Limb (tissue), 2 donors: ENCODE results near the gene PPP6R3.
A peak's percentile ranks its signal among the peaks of the same experiment; 100 is the strongest.

ENCODE experiments used
- DNase-seq, 2 donors: peaks; one replicate each; pipeline ENCODE4 v3.0.0-alpha.2; 2016; ENCODE audit errors: extremely low spot score in 2 of 2

Gene PPP6R3

DNA sequence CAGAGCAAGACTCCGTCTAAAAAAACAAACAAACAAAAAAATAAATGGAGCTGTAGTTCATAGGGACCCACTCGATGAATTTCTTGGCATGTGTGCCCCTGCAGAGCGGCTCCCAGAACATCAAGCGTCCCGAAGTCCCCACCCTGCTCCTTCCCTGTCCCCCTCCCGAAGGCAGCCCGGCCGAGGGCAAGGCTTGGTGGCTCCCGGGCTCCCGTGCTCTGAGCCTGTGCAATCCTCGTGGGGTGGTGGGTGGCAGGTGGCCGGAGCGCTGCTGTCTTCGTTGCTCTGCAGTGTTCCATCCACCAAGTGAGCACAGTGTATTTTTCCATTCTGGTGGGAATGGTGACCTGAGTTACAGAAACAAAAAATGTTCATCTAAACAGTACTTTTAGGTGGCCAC is 190.2 kb downstream of the PPP6R3 start:
- no peak for DNase-seq

- DNase-seq, result no peak
Measured at GRCh38 chr11:68651208-68651984, 190.8 kb downstream of the PPP6R3 start.

DNA sequence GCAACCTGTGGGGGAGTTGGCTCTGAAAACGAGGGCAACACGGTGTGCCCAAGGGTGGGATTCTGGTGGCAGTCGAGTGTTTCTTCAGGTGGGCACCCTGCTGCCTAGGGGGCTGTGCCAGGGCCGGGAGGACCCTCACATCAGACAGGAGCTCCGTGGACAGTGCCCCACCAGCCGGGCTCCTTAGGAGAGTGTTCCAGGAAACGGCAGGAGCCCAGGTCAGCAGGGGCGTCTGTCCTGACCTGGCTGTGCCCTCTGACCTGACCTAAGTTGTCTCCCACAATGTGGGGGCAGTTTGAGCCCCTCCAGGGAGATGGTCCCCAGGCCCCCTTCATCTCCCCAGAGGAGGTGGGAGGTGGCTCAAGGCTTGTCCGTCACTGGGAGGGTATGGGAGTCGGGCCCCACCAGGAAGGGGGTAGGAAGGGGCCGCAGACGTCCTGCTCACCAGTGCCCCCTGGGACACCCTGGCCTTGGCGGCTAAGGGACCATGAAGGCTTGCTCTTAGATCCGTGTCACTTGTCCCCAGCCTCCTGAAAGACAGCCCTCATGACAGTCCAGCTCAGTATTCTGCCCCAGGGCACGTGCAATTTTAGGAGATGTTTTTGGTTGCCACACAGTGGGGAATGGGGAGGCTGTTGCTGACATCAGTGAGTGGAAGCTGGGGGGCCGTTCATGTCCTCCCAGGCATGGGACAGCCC is 191.6 kb downstream of the PPP6R3 start:
- no peak for DNase-seq

DNA sequence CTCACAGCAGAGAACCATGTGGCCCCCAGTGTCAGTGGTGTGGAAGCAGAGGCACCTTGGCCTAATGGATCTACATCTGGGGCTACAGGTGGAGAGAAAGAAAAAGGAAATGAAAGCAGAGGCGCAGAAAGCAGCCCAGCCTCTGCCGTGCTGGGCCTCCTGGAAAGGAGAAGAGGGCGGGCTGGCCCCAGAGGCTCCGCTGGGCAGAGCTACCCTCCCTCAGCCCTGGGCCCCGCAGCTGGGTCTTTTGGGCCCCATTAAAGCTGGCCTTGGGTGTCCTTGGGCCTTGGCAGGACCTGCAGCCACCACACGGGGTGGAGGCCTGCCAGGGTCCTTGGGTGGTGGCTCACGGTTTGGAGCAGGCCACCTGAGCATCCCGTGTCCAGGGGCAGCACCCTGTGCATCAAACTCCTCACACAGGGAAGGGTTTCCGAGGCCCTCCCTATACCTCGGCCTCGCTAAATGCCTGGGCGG is 192.2 kb downstream of the PPP6R3 start:
- DNase-seq, result no peak

GRCh38 chr11:68653486-68654430 is 193.2 kb downstream of the PPP6R3 start:
- no peak for DNase-seq

- DNase-seq, result no peak
Measured at GRCh38 chr11:68654978-68655377, 194.4 kb downstream of the PPP6R3 start.

- DNase-seq, result no peak
Measured at GRCh38 chr11:68655406-68655805, 194.9 kb downstream of the PPP6R3 start.

GRCh38 chr11:68655806-68656205 is 195.3 kb downstream of the PPP6R3 start:
- no peak for DNase-seq

DNA sequence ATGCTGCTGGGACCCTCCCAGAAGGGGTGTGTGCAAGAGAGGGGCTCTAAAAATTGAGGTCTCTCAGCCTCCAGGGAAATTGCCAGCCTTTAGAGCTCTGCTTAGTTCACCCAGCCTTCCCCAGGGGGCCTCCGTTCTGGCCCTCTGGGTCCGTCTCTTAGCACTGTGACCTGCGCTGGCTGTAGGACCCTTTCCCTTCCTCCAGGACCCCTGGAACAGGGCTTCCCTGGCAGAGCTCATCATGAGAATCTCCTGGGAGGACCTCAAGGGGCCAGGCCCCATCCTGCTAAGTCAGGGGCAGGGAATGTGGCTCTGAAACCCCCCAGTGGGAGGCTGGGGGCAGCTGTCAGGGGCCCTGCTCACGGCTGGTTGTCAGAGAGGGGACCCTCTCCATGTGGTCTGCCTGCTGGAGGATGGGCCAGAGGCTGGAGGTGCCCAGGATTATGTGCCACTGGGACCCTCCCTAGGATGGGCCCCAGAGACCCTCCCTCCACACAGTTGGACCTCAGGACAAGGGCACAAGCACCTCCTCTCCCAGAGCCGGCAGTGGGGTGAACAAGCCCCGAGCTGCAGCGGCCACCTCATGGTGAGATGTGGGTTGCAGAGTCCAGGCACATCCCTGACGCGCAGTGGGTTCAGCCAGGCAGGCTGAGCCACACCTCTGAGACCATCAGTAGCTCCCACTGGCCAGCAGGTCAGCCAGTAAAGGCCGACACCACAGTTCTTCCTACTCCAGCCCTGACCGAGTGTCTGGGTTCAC is 196.6 kb downstream of the PPP6R3 start:
- DNase-seq, result no peak

DNA sequence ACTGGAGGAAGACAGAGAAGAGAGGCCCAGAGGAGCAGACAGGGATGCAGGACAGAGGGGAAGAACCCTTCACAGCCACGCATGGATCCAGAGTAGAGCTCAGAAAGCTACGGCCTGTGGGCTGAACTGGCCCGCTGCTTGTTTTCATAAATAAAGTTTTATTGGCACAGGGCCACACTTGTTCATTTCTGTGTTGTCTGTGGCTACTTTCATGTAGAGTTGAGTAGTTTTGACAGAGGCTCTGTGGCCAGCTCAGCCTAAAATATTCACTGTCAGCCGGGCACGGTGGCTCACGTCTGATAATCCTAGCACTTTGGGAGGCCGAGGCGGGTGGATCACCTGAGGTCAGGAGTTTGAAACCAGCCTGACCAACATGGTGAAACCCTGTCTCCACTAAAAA is 197.5 kb downstream of the PPP6R3 start:
- DNase-seq, result no peak

DNA sequence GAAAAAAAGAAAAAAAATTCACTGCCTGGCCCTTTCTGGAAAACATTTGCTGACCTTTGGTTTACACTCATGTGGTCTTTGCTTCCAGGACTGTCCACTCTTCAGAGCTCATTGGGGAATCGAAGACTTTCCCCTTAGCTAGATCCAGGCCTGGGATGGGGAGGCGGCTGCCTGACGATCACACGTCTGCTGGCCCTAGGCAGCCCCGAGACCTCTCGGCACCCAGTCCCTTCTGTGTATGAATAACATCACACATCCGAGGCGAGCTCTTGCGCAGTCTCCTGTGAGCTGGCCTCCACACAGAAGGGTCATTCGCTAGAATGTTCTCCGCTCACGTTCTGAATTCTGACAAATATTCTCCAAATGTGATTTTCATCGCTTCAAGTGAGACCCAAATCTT is 198.1 kb downstream of the PPP6R3 start:
- no peak for DNase-seq

DNA sequence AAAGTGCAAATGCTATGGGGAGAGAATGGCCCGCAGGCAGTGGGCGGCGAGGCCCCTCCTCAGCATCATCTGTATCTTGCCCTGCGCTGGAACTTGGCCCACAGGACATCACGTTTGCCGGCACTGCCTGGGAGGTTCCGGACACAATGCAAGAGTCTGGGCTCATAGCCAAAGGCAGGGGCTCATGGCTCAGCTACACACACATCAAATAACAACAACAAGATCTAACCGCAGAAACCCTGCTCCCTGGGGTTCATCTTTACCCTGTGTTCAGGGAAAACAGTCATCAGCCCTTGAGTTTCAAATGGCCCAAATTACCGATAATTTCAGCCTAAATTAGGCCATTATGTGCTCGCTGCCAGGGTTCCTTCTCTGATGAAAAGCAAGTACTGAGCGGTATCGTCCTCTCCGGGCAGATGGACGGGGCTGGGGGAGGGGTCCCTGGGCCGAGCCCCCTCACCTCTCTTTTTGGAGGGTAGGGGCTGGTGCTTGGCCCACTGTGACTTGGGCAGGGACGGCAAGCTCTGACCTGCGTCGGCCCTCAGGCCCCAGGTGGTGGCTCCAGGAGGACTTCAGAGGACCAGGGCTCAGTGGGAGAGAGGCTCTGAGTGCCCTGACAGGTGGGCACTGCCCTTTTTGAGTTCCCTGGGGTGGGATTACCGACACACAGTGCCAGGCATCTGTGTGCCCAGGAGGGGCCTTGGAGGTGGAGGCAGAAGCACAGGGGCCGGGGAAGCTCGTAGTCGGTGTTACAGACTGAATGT is 198.8 kb downstream of the PPP6R3 start:
- peak; percentile 71 to 80 for DNase-seq

DNA sequence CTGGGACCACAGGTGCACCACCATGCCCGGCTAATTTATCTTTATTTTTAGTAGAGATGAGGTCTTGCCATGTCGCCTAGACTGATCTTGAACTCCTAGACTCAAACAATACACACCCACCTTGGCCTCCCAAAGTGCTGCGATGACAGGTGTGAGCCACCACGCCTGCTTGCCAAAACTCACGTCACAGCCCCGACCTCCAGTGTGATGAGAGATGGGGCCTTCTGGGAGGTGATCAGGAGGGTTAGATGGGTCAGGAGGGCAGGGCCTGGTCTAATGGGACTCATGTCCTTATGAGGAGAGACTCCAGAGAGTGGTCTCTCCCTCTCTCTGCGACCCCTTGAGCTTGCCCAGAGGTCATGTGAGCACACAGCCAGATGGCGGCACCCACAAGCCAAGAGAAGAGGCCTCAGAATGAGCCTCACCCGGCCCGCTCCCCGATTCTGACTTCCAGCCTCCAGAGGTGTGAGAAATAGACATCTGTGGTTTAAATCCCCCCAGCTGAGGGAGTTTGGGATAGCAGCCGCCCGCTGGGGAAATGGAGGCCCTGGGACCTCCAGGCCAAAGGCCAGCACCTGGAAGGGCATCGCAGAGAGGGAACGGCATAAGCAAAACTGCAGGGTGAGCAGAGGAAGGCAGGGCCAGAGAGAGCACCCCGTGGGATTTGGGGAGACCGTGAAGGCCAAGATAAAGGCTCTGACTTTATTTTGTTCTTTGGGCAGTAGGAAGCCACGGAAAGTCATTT is 199.7 kb downstream of the PPP6R3 start:
- DNase-seq, result no peak

DNA sequence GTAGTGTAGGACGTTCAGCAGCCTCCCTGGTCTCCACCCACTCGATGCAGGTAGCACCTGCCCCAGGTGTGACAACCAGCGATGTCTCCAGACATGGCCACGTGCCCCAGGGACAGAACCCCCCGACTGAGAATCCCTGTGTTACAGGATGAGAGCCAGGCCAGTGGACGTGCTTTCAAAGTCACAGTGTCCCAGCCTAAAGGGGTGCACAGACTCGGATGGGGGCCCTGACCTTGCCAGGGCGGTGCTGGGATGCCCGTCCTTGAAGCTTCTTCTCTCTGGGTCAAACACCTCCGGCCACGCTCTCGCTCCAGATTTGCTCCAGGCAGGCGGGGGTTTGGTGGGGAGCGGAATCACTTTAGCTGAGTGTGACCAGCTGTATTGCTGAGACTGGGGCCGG is 200.5 kb downstream of the PPP6R3 start:
- no peak for DNase-seq

GRCh38 chr11:68661697-68662603 is 201.4 kb downstream of the PPP6R3 start:
- no peak for DNase-seq

DNA sequence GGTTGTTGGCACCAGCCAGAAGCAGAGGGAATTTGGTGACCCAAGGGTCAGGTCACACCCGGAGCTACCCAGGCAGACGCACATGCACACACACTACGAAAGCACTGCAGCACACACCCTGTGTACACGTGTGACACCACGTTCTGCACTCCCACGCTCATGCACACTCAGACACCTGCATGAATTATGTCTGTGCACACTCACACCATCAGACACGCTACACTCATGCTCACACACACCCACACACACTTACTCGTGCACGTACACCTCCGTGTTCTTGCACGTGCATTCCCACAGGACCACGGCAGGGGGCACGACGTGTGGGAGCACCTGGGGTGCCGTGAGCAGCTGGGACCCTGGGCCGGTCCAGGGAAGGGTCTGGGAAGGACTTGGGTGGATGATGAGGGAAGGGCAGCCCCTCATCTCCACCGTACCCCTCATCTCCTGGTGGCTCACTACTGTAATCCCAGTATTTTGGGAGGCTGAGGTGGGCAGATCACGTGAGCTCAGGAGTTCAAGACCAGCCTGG is 203.0 kb downstream of the PPP6R3 start:
- DNase-seq, result no peak

GRCh38 chr11:68664141-68664540 is 203.6 kb downstream of the PPP6R3 start:
- no peak for DNase-seq

GRCh38 chr11:68664906-68665305 is 204.4 kb downstream of the PPP6R3 start:
- DNase-seq, result no peak
